T-helper 17 cell (primary cell): ENCODE data around the gene SERTAD2. TPM values are rescaled to one million over a fixed set of nuclear protein-coding genes. Genes with fewer than 3 reads are reported as not detected.

Experiments used
- ATAC-seq: fragments of 150-1000 bp; cut with Tn5 transposase; 2 replicates; pipeline ENCODE4 v1.10.0; 2021; ENCODE audit warnings: mild to moderate bottlenecking, moderate library complexity
- DNase-seq, 3 donors: peaks; one replicate each; pipeline versions ENCODE4 v3.0.0 to v3.0.0-alpha.2; 2020 to 2021
- H3K9me3 ChIP-seq: one replicate; pipeline ENCODE4 v1.7.0; 2013; ENCODE audit warnings: low read length, mild to moderate bottlenecking; ENCODE audit not compliant: control insufficient read depth, poor library complexity, severe bottlenecking
- H3K27ac Mint-ChIP-seq: one replicate; pipeline ENCODE4 v1.8.0; 2022; ENCODE audit warnings: mild to moderate bottlenecking, moderate library complexity, mixed read lengths
- H3K27me3 Mint-ChIP-seq: one replicate; pipeline ENCODE4 v1.8.0; 2022; ENCODE audit warnings: mixed read lengths
- H3K36me3 Mint-ChIP-seq: one replicate; pipeline ENCODE4 v1.8.0; 2022; ENCODE audit warnings: low read depth, mixed read lengths
- H3K4me1 Mint-ChIP-seq: one replicate; pipeline ENCODE4 v1.8.0; 2022; ENCODE audit warnings: mild to moderate bottlenecking, mixed read lengths
- H3K4me3 Mint-ChIP-seq: one replicate; pipeline ENCODE4 v1.8.0; 2022; ENCODE audit warnings: mild to moderate bottlenecking, moderate library complexity, mixed read lengths
- total RNA-seq, 4 donors: library from RNA in 2 of 4; stranded (reverse) in 2 of 4; gene quantifications; one replicate each; pipeline ENCODE4 v1.2.3 and lab custom pipeline; 2022 to 2026

Gene SERTAD2
- total RNA-seq, result 10 to 100 TPM; 26.4 to 31.1 TPM
- total RNA-seq (lab: John Stamatoyannopoulos, UW), result 11.0 to 33.8 reads per million in 2 donors

DNA sequence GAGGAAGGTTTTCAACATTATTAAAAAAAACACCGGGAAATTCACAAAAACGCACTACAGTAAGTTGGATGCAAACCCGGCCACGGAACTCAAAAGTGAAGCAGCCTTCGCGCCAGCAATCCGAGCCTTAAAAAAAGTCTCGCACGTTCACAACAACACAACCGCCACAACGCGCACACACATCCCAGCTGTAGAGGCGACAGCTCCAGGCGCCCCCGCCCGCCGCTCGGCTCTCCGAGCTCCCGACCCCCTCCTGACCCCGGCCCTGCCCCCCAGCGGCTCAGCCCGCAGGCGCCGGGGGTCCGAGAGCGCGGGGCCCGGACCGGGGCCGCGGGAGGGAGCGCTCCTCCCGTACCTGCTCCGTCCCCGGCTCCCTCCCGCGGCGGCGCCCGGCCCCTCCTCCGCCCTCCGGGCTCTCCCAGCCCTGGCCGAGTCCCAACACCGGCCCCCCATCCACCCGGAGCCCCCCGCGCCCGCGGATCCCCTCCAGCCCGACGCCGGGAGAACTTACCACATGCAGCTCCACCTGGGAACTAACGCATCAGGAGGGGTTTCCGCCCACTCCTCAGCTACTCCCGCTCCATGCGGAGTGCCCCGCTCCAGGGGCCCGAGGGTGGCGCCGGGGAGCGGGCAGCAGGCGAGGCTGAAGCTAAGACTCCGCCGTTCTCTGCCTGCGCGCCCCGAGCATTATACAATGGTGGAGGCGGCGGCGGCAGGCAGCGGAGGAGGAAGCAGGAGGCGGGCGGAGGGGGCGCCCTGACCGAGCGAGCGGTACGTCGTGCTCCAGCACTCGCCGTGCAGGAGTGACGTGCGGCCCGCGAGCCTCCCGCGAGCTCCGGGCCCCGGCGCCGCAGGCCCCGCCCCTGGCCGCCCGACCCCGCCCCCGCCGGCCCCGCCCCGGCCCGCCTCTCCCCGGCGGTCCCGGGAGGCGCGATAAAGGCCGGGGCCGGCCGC is at the start of gene SERTAD2:
Gene SERTAD2 (minus strand): TSS at position 805 of the 954 bp plus-strand sequence. CDS start 17,042 bp downstream, outside the sequence.
- ATAC-seq (peak; percentile 91), DNase-seq (peak; percentile 77 to 88 (median 85))
- H3K9me3 ChIP-seq, result no peaks in the 10 kb centered on the region
- no peaks in the 10 kb centered on the region for H3K36me3 Mint-ChIP-seq
- peak within 1 kb of the TSS; percentile 96 for H3K4me3 Mint-ChIP-seq
- H3K27me3 Mint-ChIP-seq, result no peaks in the 10 kb centered on the region
- peak within 1 kb of the TSS; percentile 97 for H3K27ac Mint-ChIP-seq
- H3K4me1 Mint-ChIP-seq, result peaks cover 31% of the 10 kb centered on the region

- ATAC-seq (peak; percentile 35), DNase-seq (no peak)
- no peak overlapping the region for H3K27ac Mint-ChIP-seq
- H3K4me3 Mint-ChIP-seq, result peak overlapping the region; percentile 15
- H3K9me3 ChIP-seq, result no peaks in the 10 kb centered on the region
- peaks cover 26% of the 10 kb centered on the region for H3K4me1 Mint-ChIP-seq
- H3K27me3 Mint-ChIP-seq, result no peaks in the 10 kb centered on the region
- peaks cover 2% of the 10 kb centered on the region for H3K36me3 Mint-ChIP-seq
Measured at GRCh38 chr2:64700133-64700809, 46.6 kb upstream of the SERTAD2 start.

- Mint-ChIP-seq H3K36me3 (peaks cover 2% of the 10 kb centered on the region), H3K27me3 (no peaks in the 10 kb centered on the region), H3K4me3 (peak overlapping the region; percentile 15), H3K4me1 (peaks cover 26% of the 10 kb centered on the region), H3K27ac (no peak overlapping the region)
- peak; percentile 77 for ATAC-seq
- DNase-seq, result peak in 1 of 3 donors; percentile 8
- H3K9me3 ChIP-seq, result no peaks in the 10 kb centered on the region
Measured at GRCh38 chr2:64699712-64700111, 46.0 kb upstream of the SERTAD2 start.

GRCh38 chr2:64698668-64699444 is 45.1 kb upstream of the SERTAD2 start:
- DNase-seq, result no peak
- Mint-ChIP-seq H3K36me3 (peaks cover 2% of the 10 kb centered on the region), H3K4me3 (no peak overlapping the region), H3K27me3 (no peaks in the 10 kb centered on the region), H3K4me1 (peaks cover 26% of the 10 kb centered on the region), H3K27ac (no peak overlapping the region)
- H3K9me3 ChIP-seq, result no peaks in the 10 kb centered on the region
- peak; percentile 77 for ATAC-seq

DNA sequence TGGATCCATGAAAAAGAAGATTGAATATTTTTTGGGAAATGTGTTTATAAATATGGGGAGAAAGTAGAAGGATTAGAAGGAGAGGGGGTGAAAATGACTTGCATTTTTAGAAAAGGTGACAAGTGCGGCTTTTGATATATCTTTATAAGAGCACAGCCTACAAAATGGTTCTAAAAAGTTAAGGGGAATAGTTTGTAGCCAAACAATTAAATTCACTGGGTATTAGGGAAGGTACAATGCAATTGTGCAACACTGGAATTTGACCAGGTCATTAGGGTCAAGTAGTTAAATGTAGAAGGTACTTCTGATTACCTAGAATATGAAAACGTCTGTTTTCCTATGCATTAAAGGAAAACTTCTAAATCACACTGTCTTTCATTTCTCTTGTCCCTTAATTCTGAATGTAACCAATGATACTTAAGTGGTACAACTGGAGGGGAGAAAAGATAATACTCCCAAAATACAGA is 44.5 kb upstream of the SERTAD2 start:
- no peak overlapping the region for H3K4me3 Mint-ChIP-seq

DNA sequence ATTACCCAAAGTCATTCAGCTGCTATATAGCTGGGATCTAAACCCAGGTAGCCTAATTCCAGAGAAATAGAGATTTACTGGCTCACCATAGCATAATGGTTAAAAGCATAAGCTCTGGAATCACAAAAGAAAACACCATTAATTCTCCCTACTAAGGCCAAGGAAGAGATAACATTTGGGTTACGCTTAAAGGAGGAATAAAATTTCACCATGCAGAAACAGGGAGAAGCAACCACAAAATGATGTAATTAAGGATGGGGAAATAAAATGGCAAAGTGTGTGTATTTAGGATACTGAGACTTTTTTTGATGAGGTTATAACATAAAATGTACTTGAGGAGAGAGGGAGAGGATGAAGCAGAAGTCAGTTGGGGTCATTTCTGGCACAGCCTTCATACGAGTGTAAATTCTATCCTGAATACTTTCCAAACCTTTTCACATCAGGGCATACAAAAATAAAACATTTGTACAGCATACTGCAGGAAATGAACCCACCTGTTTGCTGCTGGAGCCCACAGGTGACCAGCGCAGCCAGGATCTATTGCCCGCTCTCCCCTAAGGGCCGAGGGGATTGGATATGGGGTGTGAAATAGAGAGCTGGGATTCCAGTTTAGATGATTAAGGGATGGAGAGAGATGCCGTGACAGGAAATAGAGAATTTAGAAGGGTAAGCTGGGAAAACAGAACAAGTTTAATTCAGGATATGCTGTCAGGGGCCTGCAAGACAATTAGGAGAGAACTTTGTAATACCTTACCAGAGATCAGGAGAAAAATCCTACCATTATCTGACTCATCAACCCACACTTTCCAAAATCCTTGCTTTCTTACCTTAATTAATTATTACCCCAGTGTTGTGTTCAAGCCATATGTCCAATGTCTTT is 43.8 kb upstream of the SERTAD2 start:
- peaks cover 26% of the 10 kb centered on the region for H3K4me1 Mint-ChIP-seq
- H3K4me3 Mint-ChIP-seq, result no peak overlapping the region
- H3K27ac Mint-ChIP-seq, result no peak overlapping the region
- H3K36me3 Mint-ChIP-seq, result peaks cover 3% of the 10 kb centered on the region
- no peaks in the 10 kb centered on the region for H3K27me3 Mint-ChIP-seq
- DNase-seq, result no peak
- no peak for ATAC-seq
- no peaks in the 10 kb centered on the region for H3K9me3 ChIP-seq

More for the DNA sequence above, 44.5 kb upstream of the SERTAD2 start:
- Mint-ChIP-seq H3K27ac (no peak overlapping the region), H3K36me3 (peaks cover 2% of the 10 kb centered on the region), H3K4me1 (peaks cover 26% of the 10 kb centered on the region), H3K27me3 (no peaks in the 10 kb centered on the region)
- ATAC-seq (no peak), DNase-seq (no peak)
- no peaks in the 10 kb centered on the region for H3K9me3 ChIP-seq

DNA sequence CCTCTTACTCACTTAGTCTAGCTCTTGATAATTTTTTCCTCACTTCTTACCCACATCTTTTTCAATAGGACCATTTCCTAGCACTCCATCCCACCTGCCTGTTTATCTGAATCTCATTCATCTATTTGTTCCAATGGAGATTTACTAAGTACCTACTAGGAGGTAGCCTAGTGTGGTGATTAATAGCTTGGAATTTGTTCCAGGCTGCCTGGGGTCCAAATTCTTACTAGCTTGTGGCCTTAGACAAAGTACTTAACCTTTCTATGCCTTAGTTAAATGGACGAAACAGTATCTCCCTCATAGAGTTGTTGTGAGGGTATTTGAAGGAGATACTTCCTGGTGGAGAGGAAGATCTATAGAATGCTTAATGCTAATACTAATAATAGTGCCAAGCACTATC is 42.9 kb upstream of the SERTAD2 start:
- Mint-ChIP-seq H3K27me3 (no peaks in the 10 kb centered on the region), H3K4me1 (peaks cover 26% of the 10 kb centered on the region), H3K36me3 (peaks cover 6% of the 10 kb centered on the region), H3K27ac (no peak overlapping the region), H3K4me3 (no peak overlapping the region)
- DNase-seq, result no peak
- ATAC-seq, result no peak
- no peaks in the 10 kb centered on the region for H3K9me3 ChIP-seq

- Mint-ChIP-seq H3K27me3 (no peaks in the 10 kb centered on the region), H3K27ac (no peak overlapping the region), H3K4me1 (peaks cover 26% of the 10 kb centered on the region), H3K4me3 (no peak overlapping the region), H3K36me3 (peaks cover 6% of the 10 kb centered on the region)
- ATAC-seq (no peak), DNase-seq (no peak)
- H3K9me3 ChIP-seq, result no peaks in the 10 kb centered on the region
Measured at GRCh38 chr2:64695721-64696261, 42.1 kb upstream of the SERTAD2 start.

DNA sequence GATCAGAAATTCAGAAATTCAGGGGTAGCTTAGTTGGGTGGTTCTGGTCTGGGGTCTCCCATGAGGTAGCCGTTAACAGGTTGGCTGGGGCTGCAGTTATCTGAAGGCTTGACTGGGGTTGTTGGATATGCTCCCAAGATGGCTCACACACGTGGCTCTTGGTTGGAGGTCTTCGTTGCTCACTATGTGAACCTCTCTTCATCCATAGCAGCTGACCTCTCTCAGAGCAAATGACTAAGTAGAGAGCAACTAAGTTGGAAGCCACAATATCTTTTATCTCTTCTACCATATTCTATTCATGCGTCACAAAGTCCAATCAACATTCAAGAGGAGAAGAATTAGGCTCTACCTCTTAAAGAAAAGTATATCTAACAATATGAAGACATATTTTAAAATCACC is 38.7 kb upstream of the SERTAD2 start:
- H3K27ac Mint-ChIP-seq, result no peak overlapping the region
- ATAC-seq, result no peak
- no peak overlapping the region for H3K4me3 Mint-ChIP-seq
- H3K9me3 ChIP-seq, result no peaks in the 10 kb centered on the region
- DNase-seq, result no peak
- peaks cover 8% of the 10 kb centered on the region for H3K4me1 Mint-ChIP-seq
- peaks cover 6% of the 10 kb centered on the region for H3K36me3 Mint-ChIP-seq
- H3K27me3 Mint-ChIP-seq, result no peaks in the 10 kb centered on the region

DNA sequence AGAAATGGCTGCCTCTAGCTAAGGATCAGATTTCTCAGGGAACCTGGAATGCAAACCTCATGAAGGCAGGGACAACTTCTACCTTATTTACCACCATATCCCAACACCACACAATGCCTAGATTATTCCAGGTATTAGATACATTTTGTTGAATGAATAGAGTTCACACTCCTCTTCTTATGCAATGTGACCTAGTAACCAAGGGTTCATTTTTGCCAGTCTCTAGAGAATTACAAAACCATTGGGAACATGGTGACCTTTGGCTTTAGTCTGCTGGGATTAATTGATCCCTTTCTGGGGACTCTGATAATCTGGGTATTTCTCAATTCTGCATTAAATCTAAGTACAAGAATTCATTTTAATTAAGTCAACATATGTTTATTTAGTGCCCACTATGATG is 35.2 kb upstream of the SERTAD2 start:
- H3K36me3 Mint-ChIP-seq, result peaks cover 4% of the 10 kb centered on the region
- ATAC-seq, result no peak
- H3K27ac Mint-ChIP-seq, result no peak overlapping the region
- no peaks in the 10 kb centered on the region for H3K4me1 Mint-ChIP-seq
- H3K4me3 Mint-ChIP-seq, result no peak overlapping the region
- H3K9me3 ChIP-seq, result no peaks in the 10 kb centered on the region
- no peaks in the 10 kb centered on the region for H3K27me3 Mint-ChIP-seq
- DNase-seq, result no peak

DNA sequence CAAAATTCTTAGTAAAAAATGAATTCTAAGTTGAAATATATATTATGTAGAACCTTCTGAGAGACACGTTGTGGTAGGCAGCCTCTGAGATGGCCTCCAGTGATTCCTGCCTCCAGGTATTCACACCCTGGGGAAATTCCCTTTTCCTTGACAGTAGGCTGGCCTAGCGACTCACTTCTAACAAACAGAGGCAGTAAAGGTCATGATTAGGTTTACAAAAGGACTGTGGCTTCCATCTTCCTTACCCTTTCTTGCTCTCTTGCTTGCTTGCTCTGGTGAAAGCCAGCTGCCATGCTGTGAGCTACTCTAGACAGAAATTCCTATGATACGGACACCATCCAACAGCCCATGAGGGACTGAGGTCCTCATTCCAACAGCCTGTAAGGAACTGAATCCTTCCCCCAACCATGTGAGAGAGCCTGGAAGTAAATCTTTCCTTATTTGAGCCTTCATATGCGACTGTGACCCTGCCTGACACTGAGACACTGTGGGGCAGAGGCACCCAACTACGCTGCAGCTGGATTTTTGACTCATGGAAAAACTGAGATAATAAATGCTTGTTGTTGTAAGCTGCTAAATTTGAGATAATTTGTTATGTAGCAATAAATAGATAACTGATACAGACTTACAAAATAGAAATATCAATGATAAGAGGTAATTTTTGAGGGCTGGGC is 32.7 kb upstream of the SERTAD2 start:
- peaks cover 4% of the 10 kb centered on the region for H3K36me3 Mint-ChIP-seq
- ATAC-seq (no peak), DNase-seq (no peak)
- peaks cover 5% of the 10 kb centered on the region for H3K4me1 Mint-ChIP-seq
- no peak overlapping the region for H3K27ac Mint-ChIP-seq
- no peaks in the 10 kb centered on the region for H3K27me3 Mint-ChIP-seq
- no peak overlapping the region for H3K4me3 Mint-ChIP-seq
- no peaks in the 10 kb centered on the region for H3K9me3 ChIP-seq
